GM12865 (cell line): Measurements from ENCODE around the gene PIAS2.
"Not testable (repeated sequence)": the region's sequence is repeated elsewhere in the genome, so short reads cannot be mapped to it uniquely, and the experiment has no call there.

Source experiments
- DNase-seq: peaks from one replicate; pipeline ENCODE4 v3.0.0; 2010; ENCODE audit warnings: low read depth
- H3K4me3 ChIP-seq: 2 replicates; pipeline ENCODE4 v1.5.1; 2011; ENCODE audit warnings: mild to moderate bottlenecking, low read depth, low read length, control low read depth
- TF ChIP-seq, protein P1 (sequence below): IDR thresholded peaks from 2 replicates; pipeline ENCODE4 v1.5.1; 2011; ENCODE audit warnings: low read length, control low read depth, low read depth, inconsistent platforms; ENCODE audit not compliant: insufficient read depth; ENCODE audit errors: missing control alignments

Gene PIAS2

DNA sequence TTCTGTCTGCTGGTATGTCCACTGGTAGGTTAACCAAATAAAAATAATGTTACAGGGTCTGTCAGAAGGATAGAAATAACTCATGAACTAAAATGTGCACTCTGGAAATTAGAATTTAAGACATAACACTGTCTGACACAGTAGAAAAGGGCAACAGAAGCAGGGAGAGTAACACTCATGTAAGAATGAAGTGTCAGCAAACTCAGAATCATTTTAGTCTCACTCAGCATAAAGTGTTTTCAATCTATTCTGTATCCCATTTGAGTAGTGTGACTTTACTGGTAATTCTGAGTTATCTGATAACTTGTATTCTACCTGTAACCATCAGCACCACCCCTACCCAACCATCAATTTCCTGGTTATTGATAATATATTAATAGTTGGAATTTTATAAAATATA is 68.3 kb downstream of the PIAS2 start:
- TF ChIP-seq, protein P1, sequence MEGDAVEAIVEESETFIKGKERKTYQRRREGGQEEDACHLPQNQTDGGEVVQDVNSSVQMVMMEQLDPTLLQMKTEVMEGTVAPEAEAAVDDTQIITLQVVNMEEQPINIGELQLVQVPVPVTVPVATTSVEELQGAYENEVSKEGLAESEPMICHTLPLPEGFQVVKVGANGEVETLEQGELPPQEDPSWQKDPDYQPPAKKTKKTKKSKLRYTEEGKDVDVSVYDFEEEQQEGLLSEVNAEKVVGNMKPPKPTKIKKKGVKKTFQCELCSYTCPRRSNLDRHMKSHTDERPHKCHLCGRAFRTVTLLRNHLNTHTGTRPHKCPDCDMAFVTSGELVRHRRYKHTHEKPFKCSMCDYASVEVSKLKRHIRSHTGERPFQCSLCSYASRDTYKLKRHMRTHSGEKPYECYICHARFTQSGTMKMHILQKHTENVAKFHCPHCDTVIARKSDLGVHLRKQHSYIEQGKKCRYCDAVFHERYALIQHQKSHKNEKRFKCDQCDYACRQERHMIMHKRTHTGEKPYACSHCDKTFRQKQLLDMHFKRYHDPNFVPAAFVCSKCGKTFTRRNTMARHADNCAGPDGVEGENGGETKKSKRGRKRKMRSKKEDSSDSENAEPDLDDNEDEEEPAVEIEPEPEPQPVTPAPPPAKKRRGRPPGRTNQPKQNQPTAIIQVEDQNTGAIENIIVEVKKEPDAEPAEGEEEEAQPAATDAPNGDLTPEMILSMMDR = no peak
- no peak for DNase-seq
- no peak overlapping the region for H3K4me3 ChIP-seq

DNA sequence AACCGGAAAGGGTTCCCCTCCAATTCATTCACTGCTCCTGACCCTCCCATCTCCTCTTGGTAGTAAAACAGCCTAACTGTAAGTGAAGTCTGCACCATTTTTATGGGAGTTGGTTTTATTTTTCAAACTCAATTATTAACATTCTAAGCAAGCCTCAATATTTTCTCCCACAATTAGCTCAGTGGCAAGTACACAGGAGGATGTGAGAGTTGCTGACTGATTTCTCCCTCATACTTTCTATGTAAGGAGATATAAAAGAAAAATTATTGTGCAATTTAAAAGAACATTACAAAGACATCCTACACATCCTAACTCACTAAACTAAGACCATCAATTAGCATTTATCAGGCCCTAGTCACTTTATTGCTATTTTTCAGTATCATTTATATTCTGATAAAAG is 73.9 kb downstream of the PIAS2 start:
- DNase-seq = peak; percentile 1
- TF ChIP-seq, protein P1 = no peak
- no peak overlapping the region for H3K4me3 ChIP-seq

DNA sequence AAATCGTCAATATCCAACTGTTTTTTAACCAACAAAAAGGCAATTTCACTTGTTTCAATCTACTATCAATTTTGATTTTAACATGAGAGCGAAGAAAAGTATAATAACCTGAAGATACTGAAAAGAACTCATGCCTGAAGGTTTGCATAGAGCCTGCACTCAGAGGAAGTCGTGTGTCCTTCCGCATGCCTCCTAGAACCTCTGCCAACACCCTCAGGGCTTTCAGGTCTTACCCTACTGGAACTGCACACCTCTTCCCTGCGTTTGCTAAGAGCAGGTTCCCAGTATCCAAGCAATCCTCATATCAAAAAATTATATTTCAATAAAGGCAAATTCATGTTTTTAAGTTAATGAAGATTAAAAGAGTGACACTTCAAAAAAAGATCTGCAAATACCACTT is 74.7 kb downstream of the PIAS2 start:
- no peak for DNase-seq
- TF ChIP-seq, protein P1 = no peak
- H3K4me3 ChIP-seq = no peak overlapping the region

DNA sequence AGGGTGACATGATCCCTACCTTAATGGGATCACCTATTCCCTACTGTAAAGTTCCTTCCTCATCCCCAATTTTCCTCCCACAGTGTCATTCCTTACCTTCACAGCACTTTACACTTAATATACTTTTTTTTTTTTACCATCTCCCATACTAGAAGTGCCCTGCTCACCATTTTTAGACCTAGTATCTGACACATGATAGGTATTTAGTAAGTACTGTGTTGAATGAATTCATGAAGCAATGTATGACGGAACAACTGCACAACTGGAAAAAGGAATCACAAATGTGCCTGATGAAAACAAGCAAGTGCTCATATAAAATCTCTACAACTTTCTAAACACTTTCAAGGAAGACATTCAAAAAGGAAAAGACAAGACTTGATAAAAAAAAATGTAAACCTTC is 83.4 kb downstream of the PIAS2 start:
- TF ChIP-seq, protein P1 = no peak
- no peak for DNase-seq
- H3K4me3 ChIP-seq = no peak overlapping the region

DNA sequence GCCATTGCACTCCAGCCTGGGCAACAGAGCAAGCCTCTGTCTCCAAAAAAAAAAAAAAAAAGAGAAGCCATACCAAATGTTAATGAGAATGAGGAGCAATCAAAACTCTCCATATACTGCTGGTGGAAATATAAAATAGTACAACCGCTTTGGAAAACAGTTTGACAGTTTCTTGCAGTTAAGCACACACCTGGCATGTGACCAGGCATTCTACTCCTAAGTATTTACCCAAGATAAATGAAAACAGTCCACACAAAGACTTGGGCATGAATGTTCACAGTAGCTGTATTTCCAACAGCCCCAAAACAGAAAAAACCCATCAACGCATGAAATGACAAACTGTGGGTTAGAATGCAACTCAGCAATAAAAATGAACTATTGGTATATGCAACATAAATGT is 84.5 kb downstream of the PIAS2 start:
- no peak for DNase-seq
- TF ChIP-seq, protein P1 = no peak
- no peak overlapping the region for H3K4me3 ChIP-seq

DNA sequence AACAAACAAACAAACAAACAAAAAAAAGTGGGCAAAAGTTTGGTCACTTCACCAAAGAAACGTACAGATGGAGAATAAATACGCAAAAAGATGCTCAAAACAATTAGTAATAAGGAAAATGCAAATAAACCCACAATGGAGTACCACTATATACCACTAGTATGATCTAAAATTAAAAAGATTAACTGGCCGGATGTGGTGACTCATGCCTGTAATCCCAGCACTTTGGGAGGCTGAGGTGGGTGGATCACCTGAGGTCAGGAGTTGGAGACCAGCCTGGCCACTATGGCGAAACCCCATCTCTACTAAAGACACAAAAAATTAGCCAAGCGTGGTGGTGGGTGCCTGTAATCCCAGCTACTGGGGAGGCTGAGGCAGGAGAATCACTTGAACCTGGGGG is 84.9 kb downstream of the PIAS2 start:
- not testable (repeated sequence) for DNase-seq, H3K4me3 ChIP-seq

DNA sequence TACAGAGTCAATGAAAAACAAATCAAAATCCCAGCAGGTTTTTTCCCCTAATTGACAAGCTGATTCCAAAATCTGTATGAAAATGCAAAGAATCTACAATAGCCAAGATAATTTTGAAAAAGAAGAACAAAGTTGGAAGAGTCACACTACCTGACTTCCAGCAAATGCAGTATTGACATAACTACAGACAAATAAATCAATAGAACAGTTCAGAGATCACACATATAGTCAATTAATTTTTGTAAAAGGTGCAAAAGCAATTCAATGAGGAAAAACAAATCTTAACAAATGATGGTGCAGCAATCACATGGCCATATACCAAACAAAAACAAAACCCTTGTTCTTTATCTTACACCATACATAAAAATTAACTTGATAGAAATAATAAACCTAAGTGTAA is 85.9 kb downstream of the PIAS2 start:
- DNase-seq = no peak
- H3K4me3 ChIP-seq = no peak overlapping the region
- TF ChIP-seq, protein P1 = no peak

DNA sequence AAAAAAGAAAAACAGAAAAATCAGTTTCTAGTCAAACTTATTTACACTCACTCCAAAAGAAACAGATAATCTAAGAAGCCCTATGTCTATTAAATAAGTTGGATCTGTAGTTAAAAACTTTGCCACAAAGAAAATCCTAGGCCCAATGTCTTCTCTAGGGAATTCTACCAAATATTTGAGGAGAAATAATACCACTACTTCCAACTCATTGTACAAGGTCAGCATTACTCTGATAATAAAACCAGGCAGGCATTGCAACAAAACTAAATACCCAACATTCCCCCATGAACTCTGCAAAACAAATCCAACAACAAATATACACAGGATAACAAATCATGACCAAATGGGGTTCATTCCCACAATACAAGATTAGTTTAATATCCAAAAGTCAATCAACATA is 86.7 kb downstream of the PIAS2 start:
- H3K4me3 ChIP-seq = no peak overlapping the region

More for the DNA sequence above, 86.7 kb downstream of the PIAS2 start:
- DNase-seq = no peak
- TF ChIP-seq, protein P1 = no peak
